ENCODE data around the gene ABCA4.

DNA sequence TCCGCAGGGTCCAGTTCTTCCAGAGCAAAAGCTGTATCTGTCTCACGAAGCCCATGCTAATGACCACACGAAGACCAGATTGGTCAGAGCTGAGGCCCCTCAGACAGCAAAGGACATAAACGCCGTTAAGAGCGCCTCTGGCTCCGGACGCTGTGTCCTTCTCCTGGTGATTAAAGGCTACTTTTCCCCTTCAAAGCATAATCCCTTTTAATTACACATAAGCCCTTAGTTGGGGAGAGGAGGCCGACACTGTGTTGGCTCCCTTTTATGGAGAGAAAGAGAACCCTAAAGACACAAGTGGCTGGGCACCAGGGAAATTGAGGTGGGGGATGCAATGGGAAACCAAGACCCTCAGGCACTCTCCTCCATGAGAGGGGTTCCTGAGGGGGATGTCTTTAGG, at the start of gene ABCA4:
- TF ChIP-seq, protein P1, sequence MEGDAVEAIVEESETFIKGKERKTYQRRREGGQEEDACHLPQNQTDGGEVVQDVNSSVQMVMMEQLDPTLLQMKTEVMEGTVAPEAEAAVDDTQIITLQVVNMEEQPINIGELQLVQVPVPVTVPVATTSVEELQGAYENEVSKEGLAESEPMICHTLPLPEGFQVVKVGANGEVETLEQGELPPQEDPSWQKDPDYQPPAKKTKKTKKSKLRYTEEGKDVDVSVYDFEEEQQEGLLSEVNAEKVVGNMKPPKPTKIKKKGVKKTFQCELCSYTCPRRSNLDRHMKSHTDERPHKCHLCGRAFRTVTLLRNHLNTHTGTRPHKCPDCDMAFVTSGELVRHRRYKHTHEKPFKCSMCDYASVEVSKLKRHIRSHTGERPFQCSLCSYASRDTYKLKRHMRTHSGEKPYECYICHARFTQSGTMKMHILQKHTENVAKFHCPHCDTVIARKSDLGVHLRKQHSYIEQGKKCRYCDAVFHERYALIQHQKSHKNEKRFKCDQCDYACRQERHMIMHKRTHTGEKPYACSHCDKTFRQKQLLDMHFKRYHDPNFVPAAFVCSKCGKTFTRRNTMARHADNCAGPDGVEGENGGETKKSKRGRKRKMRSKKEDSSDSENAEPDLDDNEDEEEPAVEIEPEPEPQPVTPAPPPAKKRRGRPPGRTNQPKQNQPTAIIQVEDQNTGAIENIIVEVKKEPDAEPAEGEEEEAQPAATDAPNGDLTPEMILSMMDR (IDR thresholded peaks at IDR 0.05), result no peak
- TF ChIP-seq POLR2A (IDR thresholded peaks at IDR 0.05), result no peak
- no peak for TF ChIP-seq POLR2AphosphoS5 (IDR thresholded peaks at IDR 0.05)
